SKM-1 treated with dmso at 0.1 percent for 144 hours (cell line): Measurements from ENCODE around the gene CDC6.

Experiments
- DNase-seq: peaks from one replicate; lab custom pipeline; 2025; ENCODE audit not compliant: unreplicated experiment; lab: John Stamatoyannopoulos, UW

CDC6 gene

DNA sequence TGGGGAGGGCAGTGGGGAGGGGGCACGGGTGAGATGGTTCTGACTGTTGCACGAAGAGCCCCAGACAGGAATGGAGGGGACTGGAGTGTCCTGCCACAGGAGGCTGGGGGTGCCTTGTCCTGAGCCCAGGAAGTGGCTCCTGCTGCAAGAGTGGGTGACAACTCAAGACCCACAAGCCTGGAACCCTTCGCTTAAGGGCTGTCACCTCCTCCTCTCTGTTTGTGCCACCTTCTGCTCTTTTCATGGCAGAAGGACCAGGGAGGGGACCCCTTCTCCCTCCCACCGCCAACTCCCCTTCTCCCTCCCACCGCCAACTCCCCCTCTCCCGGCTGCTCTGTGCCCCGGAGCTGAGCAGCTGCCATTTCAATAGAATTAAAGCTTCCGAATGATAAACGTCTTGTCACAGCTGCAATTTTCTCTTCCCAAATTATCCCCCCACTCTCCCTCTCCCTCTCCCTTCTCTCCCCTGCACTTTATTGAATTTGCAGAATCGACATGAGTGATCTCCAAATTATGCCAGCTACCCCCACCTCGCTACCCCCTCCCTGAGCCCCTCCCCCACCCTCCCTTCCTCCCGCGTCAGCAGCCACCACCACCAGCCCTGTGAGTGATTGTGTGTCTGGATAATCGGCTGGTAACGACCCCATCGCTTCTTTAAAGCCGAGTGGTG is 63.1 kb downstream of the CDC6 start:
- DNase-seq = no peak

DNA sequence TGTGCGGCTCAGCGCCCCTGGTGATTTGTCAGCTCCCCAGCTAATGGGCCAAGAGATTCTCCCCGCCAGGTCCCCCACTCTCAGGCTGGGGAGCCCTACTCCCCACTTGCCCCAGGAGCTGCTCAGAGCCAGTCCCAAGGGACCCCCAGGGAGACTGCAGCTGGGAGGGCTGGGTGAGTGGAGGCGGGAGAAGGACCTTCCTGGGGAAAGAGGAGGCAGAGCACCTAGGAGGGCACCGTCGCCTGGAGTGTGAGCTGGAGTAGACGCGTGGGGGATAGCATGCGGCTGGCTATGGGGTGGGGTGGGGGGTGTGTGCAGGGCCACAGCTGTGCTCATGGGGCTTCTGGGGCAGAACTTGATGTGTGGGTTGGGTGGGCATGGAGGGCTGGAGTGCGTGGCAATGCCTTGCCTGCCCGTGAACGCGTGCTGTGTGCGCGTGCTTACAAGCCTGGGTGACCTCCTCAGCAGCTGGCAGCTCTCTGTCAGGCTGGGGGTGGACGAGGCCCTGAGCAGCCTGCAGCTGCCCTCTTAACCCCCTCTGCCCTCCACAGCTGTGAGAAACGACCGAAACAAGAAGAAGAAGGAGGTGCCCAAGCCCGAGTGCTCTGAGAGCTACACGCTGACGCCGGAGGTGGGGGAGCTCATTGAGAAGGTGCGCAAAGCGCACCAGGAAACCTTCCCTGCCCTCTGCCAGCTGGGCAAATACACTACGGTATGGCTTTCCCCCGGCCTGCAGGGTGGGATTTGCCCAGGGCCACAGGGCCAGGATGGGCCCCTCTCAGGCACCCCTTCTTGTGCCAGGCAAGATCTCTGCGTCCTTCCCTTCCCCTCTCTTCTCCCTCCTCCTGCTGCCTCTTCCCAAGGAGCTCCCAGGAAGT is 63.9 kb downstream of the CDC6 start:
- DNase-seq = no peak

DNA sequence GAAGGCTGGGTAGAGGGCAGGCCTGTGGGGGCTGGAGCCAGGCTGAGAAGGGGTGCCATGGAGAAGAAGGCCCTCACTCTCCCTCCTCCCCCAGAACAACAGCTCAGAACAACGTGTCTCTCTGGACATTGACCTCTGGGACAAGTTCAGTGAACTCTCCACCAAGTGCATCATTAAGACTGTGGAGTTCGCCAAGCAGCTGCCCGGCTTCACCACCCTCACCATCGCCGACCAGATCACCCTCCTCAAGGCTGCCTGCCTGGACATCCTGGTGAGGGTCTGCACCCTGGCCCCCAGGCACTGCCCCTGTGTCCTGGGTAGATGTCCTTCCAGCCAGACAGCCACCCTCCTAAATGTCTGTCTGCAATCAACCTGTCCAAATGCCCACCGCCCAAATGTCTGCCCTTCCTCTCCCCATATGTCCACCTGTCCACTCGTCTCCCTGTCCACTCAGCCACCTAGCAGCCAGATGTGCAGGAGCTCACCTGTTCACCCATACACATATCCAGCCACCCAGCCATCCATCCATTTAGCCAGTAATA is 64.6 kb downstream of the CDC6 start:
- no peak for DNase-seq

DNA sequence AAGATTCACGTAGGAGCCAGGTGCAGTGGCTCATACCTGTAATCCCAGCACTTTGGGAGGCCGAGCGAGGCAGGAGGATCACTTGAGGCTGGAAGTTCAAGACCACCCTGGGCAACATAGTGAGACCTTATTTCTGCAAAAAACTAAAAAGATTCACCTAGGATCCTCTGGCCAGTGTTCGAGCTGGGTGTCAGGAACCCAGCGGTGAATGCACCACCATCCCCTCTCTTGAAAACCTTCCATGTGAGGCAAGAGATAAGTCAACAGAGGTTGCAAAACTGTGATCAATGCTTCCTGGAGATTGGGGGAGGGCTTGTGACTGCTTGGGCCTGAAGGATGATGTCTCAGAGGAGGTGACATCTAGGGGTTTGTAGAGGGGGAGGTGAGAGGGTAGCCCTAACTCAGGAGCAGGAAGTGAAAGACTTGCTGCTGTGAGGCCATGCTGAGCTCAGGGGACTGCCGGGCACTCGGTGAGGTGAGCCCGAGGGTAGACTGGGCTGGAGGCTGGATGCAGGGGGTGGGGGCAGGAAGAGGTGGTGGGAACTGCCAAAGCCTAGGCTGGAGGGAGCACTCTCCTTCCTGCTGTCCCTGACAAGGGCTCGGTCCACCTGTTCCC is 65.2 kb downstream of the CDC6 start:
- peak; percentile 85 for DNase-seq
